Measurements from ENCODE around the gene LRRC57.
A peak's percentile ranks its signal among the peaks of the same experiment; 100 is the strongest.

The LRRC57 gene

DNA sequence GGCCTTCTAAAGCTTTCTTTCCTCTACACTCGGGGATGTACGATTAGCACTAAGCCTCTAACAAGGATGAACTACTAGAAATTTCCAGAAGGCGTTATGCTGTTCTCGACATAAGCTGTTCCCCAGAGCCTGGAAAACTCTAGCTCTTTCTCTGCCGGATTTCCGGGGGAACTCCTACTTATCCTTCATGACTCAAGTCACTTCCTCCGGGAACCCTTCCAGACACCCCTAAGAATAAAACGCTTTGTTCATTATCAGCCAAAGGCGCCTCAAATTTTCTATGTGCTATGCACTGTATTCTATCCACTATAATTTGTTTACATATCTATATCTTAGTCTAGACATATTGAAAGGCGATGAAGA, 53.6 kb downstream of the LRRC57 start:
- peak overlapping the region; percentile 97 for H3K27ac ChIP-seq
- DNase-seq (ENCODE audit: low read depth, low spot score) = no peak

DNA sequence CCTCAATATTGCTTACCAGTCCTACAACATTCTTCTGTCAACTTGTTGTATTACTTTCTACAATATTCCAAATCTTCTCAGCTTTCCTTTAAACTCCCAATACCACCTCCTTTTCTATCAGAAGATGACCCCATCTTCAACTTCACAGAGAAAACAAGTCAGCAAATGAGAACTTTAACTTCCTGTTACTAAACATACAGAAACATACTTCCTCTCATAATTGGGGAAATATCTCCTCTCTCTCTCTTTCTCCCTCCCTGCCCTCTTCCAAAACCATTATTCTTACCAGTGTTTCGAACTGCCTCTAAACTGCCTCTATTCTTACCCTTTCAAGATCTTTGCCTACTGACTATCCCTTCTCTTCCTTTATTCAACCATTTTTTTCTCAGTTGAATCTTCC, 54.9 kb downstream of the LRRC57 start:
- H3K27ac ChIP-seq = peak overlapping the region; percentile 97
- DNase-seq (ENCODE audit: low read depth, low spot score) = no peak

DNA sequence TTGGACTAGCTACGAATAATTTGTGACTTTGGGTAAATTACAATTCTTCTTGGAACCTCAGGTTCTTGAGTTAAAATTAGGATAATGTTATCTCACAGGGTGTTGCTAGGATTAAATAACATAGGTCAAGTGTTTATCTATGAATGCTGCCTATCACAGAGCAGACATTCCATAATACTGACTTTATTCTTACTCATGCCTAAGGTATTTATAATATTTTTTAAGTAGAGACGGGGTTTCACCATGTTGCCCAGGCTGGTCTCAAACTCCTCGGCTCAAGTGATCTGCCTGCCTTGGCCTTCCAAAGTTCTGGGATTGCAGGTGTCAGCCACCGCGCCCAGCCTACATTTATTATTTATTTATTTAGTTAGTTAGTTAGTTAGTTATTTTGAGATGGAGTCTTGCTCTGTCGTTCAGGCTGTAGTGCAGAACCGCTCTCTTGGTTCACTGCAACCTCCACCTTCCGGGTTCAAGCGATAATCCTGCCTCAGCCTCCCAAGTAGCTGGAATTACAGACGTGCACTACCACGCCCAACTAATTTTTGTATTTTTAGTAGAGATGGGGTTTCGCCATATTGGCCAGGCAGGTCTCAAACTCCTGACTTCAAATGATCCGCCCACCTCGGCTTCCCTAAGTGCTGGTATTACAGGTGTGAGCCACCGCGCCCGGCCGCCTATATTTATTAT, 56.9 kb downstream of the LRRC57 start:
- no peak for DNase-seq (ENCODE audit: low read depth, low spot score)
- peak overlapping the region; percentile 84 for H3K27ac ChIP-seq

DNA sequence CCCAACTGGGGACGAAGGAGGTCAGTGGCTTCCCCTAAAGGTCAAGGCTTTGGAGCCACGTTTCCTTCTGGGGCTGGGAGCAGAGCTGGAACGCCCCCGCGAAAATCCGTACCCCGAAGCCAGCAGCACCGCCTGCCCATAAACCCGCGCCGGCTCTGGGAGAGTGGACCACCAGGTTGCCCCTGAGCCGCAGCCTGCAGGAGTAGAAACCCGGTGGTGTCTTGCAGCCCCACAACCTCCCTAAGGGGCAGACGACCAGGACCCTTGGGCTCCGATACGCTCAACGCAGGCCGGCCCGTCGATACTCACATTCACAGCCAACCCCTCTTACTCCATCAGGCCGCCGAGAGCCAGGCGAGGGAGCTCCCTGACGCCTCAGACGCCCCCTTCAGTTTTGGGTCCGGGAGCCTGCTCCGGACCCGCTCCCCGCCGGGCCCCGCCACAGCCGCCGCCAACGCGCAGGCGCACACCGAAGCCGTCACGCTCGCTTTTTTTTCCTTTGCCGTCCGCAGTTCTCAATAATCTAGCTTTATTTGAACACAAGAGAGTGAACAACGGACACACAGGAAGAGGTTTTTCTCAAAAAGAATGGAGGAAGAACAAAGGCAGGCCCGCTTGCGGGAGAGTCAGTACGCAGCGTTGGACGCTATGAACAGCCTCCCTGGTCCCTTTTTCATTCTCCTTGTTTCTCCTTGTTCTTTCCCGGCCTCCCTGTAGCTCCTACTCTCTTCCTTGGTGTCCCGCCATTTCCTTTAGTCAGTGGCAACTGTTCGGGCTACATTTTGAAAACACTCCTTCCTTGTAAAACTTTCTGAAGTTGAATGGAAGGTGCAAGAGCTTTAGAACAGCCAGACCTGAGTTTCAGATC, 57.7 kb downstream of the LRRC57 start, which contains the start of gene ZNF106:
TSS of gene ZNF106 (minus strand) at position 471 of the 868 bp plus-strand sequence. CDS start 18,852 bp downstream, outside the sequence.
- H3K27ac ChIP-seq = peak within 1 kb of the TSS; percentile 84
- DNase-seq (ENCODE audit: low read depth, low spot score) = no peak

DNA sequence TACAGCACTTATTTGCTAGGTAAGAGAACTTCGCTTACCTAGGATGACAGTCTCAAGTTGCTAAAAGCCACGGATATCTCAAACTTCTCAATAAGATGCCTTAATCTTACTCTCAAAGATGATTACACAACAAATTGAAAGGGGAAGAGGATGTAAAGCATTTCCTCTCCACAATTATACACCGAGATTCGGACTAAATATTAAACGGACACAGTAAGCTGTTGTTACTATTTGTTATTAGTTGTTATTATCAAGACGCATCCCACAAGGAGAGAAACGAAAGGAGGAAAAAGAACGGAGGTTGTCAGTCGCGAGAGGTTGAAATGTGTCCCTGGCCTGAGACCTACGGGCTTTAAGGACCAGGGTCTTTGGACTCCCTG, 58.3 kb downstream of the LRRC57 start:
- H3K27ac ChIP-seq = peak overlapping the region; percentile 84
- DNase-seq (ENCODE audit: low read depth, low spot score) = no peak

Data from epithelial cell of prostate (primary cell).